HFFc6 (cell line): ENCODE results near the gene CCDC92. TPM values are rescaled to one million over a fixed set of nuclear protein-coding genes. Genes with fewer than 3 reads are reported as not detected.

Experiments
- DNase-seq: peaks from one replicate; pipeline ENCODE4 v3.0.0-alpha.2; 2018
- H3K27ac Mint-ChIP-seq: 2 replicates; pipeline ENCODE4 v1.8.0; 2020; ENCODE audit warnings: mild to moderate bottlenecking, mixed read lengths
- H3K27me3 Mint-ChIP-seq: 2 replicates; pipeline ENCODE4 v1.8.0; 2021; ENCODE audit warnings: mild to moderate bottlenecking, moderate library complexity, mixed read lengths; ENCODE audit not compliant: insufficient read depth
- H3K36me3 Mint-ChIP-seq: 2 replicates; pipeline ENCODE4 v1.8.0; 2021; ENCODE audit warnings: low read depth, mixed read lengths
- H3K4me1 Mint-ChIP-seq: 2 replicates; pipeline ENCODE4 v1.8.0; 2020; ENCODE audit warnings: low read depth, mixed read lengths
- H3K4me3 Mint-ChIP-seq: 2 replicates; pipeline ENCODE4 v1.8.0; 2020; ENCODE audit warnings: mild to moderate bottlenecking, moderate library complexity, mixed read lengths
- H3K9me3 Mint-ChIP-seq: 2 replicates; pipeline ENCODE4 v1.8.0; 2020; ENCODE audit warnings: mild to moderate bottlenecking, mixed read lengths
- total RNA-seq, 6 experiments: library from RNA; stranded (reverse); fragmentation: NEBNext Ultra II Directional; extraction: Animal tissue kit (Norgen Biotek cat#: 25700); gene quantifications; 2 replicates in 1 of 6; 3 replicates in 5 of 6; pipeline ENCODE4 v1.2.3, GENCODE V29; 2021
- TF ChIP-seq, protein P1 (sequence below): fragments of 200-600 bp; sonication (generic); IDR thresholded peaks from 2 replicates; pipeline ENCODE4 v1.5.0; 2021; ENCODE audit warnings: antibody characterized with exemption, mild to moderate bottlenecking

The CCDC92 gene
- total RNA-seq, 6 experiments from 2014 or later = 48.3 to 55.1 (median 51.6) TPM

DNA sequence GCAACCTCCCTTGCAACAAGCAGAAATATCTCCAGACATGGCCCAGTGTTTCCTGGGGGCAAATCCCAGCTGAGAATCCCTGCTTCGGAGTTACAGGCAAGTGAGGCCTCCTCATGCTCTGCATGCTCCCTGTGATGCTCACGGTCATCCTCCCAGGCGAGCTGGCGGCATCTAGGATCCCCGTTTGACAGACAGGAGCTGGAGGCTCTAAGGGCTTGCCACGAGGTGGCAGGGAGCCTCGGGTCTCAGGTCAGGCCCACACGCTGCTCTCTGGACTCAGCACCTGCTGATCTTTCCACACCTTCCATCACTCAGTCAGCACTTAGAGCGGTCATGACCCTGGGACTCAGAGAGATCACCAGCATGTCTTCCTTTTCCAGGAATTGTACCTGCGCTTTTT lies 79.8 kb downstream of the CCDC92 start:
- TF ChIP-seq, protein P1, sequence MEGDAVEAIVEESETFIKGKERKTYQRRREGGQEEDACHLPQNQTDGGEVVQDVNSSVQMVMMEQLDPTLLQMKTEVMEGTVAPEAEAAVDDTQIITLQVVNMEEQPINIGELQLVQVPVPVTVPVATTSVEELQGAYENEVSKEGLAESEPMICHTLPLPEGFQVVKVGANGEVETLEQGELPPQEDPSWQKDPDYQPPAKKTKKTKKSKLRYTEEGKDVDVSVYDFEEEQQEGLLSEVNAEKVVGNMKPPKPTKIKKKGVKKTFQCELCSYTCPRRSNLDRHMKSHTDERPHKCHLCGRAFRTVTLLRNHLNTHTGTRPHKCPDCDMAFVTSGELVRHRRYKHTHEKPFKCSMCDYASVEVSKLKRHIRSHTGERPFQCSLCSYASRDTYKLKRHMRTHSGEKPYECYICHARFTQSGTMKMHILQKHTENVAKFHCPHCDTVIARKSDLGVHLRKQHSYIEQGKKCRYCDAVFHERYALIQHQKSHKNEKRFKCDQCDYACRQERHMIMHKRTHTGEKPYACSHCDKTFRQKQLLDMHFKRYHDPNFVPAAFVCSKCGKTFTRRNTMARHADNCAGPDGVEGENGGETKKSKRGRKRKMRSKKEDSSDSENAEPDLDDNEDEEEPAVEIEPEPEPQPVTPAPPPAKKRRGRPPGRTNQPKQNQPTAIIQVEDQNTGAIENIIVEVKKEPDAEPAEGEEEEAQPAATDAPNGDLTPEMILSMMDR = no peak
- Mint-ChIP-seq H3K9me3 (no peaks in the 10 kb centered on the region), H3K4me3 (no peak overlapping the region), H3K36me3 (no peaks in the 10 kb centered on the region), H3K27me3 (peaks cover 27% of the 10 kb centered on the region), H3K4me1 (peaks cover 28% of the 10 kb centered on the region), H3K27ac (no peak overlapping the region)
- DNase-seq = no peak

DNA sequence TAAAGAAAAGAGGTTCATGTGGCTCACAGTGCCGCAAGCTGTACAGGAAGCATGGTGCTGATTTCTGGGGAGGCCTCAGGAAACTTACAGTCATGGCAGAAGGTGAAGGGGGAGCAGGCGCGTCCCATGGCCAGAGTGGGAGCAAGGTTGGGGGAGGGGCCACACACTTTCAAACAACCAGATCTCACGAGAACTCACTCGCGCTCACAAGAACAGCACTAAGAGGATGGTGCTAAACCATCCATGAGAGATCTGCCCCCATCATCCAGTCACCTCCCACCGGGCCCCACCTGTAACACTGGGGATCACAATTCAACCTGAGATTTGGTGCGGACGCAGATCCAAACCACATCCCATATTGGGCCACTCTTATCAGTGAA lies 80.5 kb downstream of the CCDC92 start:
- no peak overlapping the region for H3K27ac Mint-ChIP-seq
- no peaks in the 10 kb centered on the region for H3K36me3 Mint-ChIP-seq
- H3K27me3 Mint-ChIP-seq = peaks cover 30% of the 10 kb centered on the region
- no peak for DNase-seq
- no peak overlapping the region for H3K4me3 Mint-ChIP-seq
- no peaks in the 10 kb centered on the region for H3K9me3 Mint-ChIP-seq
- TF ChIP-seq, protein P1 = no peak
- peaks cover 21% of the 10 kb centered on the region for H3K4me1 Mint-ChIP-seq

DNA sequence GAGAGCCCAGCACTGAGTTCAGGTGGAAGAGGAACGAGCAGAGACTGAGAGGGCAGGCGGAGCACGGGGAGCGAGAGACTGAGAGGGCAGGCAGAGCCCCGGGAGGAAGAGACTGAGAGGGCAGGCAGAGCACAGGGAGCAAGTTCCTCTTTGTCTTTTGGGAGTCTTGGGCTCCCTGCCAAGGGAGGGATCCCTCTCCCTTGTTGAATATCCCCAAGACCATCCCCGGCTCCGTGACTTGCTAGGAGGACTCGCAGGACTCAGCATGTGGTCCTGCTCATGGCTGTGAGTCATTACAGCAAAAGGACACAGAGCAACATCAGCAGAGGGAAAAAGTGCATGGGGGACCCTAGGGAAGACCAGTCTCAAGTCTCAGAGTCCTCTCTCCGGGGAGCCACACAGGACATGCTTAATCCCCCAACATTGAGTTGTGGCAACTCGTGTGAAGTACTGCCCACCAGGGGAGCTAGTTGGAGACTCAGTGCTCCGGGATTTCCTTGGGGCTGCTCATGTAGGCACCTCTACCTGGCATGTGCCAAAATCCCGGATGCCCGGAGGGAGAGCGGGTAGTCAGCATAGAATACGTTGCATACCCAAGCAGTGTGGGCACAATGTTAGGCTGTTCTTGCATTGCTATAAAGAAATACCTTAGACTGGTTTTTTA lies 81.0 kb downstream of the CCDC92 start:
- peaks cover 35% of the 10 kb centered on the region for H3K27me3 Mint-ChIP-seq
- no peak overlapping the region for H3K27ac Mint-ChIP-seq
- TF ChIP-seq, protein P1 = no peak
- DNase-seq = no peak
- H3K4me3 Mint-ChIP-seq = no peak overlapping the region
- H3K4me1 Mint-ChIP-seq = peaks cover 16% of the 10 kb centered on the region
- no peaks in the 10 kb centered on the region for H3K36me3 Mint-ChIP-seq
- H3K9me3 Mint-ChIP-seq = no peaks in the 10 kb centered on the region

DNA sequence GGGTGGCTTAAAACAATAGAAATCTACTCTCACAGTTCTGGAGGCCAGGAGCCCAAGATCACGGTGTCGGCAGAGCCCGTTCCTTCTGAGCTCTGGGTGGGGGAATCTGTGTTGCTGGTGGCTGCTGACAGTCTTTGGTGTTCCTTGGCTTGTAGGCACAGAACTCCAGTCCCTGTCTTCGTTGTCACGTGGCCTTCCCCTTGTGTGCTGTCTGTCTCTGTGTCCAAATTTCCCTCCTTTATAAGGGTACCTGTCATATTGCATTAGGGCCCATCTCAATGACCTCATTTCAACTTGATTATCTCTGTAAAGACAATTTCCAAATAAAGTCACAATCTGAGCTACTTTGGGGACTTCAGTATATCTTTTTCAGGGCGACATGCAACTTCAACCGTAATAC lies 81.6 kb downstream of the CCDC92 start:
- no peak for DNase-seq
- Mint-ChIP-seq H3K4me1 (peaks cover 9% of the 10 kb centered on the region), H3K27ac (no peak overlapping the region), H3K27me3 (peaks cover 40% of the 10 kb centered on the region), H3K36me3 (no peaks in the 10 kb centered on the region), H3K9me3 (no peaks in the 10 kb centered on the region), H3K4me3 (no peak overlapping the region)
- TF ChIP-seq, protein P1 = no peak

DNA sequence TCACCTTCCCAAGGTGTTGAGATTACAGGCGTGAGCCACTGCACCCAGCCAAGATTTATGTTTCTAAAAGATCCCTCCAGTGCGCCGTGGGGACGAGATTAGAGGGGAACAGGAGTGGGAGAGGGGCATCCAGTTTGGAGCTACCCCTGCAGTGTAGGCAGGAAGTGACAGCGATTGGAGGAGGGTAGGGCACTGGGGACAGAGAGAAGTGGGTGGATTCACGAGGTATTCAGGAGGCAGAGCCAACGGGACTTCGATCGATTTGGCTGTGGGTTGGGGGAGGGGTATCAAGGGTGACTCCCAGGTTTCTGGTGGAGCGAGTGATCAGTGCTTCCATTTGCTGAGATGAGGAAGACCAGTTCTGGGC lies 82.1 kb downstream of the CCDC92 start:
- Mint-ChIP-seq H3K4me1 (peaks cover 6% of the 10 kb centered on the region; the same call in 1 of the 2 replicates), H3K4me3 (no peak overlapping the region), H3K27ac (no peak overlapping the region), H3K36me3 (no peaks in the 10 kb centered on the region), H3K9me3 (no peaks in the 10 kb centered on the region), H3K27me3 (peaks cover 41% of the 10 kb centered on the region)
- no peak for DNase-seq
- TF ChIP-seq, protein P1 = no peak
